ENCODE results near the gene ASCC3.

- TF ChIP-seq, protein P1, sequence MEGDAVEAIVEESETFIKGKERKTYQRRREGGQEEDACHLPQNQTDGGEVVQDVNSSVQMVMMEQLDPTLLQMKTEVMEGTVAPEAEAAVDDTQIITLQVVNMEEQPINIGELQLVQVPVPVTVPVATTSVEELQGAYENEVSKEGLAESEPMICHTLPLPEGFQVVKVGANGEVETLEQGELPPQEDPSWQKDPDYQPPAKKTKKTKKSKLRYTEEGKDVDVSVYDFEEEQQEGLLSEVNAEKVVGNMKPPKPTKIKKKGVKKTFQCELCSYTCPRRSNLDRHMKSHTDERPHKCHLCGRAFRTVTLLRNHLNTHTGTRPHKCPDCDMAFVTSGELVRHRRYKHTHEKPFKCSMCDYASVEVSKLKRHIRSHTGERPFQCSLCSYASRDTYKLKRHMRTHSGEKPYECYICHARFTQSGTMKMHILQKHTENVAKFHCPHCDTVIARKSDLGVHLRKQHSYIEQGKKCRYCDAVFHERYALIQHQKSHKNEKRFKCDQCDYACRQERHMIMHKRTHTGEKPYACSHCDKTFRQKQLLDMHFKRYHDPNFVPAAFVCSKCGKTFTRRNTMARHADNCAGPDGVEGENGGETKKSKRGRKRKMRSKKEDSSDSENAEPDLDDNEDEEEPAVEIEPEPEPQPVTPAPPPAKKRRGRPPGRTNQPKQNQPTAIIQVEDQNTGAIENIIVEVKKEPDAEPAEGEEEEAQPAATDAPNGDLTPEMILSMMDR (IDR thresholded peaks at IDR 0.05; ENCODE audit: borderline replicate concordance, extremely low read depth, low read length, poor library complexity, severe bottlenecking), result no peak
- TF ChIP-seq EZH2 (IDR thresholded peaks at IDR 0.05; ENCODE audit: borderline replicate concordance, low read depth, low read length, severe bottlenecking), result no peak
These were observed 393.5 kb downstream of the ASCC3 start for GRCh38 chr6:100487638-100488037.
